Stimulated activated CD8-positive, alpha-beta memory T cell treated with anti-CD3 and anti-CD28 coated beads, Interleukin-7, amount 100 ng/mL, for 24 hours (primary cell): ENCODE measurements around the gene RAB18.
"Not testable (repeated sequence)": the region's sequence is repeated elsewhere in the genome, so short reads cannot be mapped to it uniquely, and the experiment has no call there.

Experiments used
- DNase-seq: peaks from one replicate; pipeline ENCODE4 v3.0.0-alpha.2; 2020; ENCODE audit warnings: low read depth

RAB18 gene

DNA sequence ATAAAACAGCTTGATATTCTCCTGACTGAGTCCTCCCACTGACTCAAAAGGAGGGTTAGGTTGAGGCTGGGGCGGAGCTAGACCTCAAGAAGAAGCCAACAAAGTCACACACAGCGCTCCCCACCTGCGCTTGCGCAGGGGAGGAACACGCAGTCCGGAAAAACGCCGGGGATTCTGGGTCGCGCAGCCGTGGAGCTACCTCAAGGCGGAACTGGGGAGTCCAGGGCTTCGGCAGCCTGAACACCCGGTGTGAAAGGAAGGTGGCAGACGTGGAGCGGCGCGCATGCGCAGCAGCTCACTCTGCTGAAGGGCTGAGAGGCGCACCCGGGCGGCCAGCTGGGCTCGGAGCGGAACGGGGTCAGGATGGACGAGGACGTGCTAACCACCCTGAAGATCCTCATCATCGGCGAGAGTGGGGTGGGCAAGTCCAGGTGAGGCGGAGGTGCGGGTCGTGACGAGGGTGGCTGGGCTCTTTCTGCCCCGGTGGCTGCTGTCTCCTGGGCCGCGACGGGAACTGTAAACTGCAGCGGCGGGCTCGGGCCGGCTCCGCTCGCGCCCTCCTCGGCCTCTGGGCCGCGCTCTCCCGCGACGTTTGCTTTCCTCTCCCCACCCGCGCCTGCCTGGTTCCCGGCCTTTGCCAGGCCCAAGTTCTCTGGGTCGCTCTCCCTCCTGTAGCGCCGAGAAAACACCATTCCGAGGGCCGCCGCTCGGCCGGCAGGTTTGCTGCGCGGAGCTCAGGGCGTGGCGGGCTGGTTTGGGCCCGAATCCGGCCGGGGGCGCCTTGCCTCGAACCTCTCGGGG lies at the start of gene RAB18:
TSS of gene RAB18 (plus strand) at position 298 of the 801 bp plus-strand sequence. CDS start at position 364, 66 bp downstream.
- peak; percentile 97 for DNase-seq

DNA sequence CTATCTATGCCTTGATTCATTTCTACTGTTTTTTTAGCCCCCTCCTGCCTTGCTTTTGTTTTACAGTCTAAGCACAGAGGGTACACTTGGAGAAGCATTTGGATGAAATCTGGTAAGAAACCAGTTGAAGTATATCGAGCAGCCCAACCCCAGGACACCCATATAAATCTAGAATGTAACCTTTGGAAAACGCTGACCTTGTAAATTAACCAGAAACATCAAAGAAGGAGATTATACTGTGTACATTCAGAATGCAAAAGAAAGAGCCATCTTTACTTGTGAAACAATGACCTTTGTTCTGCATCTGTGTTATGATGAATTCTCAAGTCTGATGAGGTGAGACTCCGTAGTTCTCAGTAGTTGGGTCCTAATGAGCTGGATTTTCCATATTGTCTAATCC lies 49.3 kb upstream of the RAB18 start:
- DNase-seq, result no peak

DNA sequence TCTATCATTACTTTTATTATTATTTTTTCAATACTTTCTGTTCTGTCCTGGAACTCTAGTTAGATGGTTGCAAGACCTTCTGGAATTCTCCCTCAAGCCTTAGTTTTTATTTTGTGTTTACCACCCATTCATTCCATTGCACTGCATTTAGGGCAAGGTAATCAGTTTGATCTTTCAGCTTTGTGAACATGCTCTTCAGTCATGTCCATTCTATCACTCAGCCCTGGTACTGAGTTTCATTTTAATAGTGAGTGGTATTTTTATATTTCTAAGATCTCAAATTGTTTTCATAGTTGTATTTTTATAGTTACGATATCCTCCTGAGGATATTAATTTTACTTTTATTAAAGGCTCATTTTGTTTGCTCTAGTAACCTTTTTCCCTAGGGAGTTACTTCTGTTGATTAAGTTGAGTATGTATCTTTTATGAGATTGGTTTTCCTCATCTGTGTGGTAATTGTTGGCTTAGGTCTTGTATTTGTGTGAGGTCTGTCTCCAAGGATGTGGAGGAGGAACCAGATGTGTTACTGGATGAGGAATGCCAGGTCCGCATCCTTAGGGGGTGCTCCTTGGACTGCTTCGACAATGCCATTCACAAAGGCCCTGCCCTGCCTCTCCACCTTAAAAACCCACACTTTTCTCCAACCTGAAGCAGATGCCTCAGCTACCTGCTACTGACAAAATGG lies 46.7 kb upstream of the RAB18 start:
- no peak for DNase-seq

DNA sequence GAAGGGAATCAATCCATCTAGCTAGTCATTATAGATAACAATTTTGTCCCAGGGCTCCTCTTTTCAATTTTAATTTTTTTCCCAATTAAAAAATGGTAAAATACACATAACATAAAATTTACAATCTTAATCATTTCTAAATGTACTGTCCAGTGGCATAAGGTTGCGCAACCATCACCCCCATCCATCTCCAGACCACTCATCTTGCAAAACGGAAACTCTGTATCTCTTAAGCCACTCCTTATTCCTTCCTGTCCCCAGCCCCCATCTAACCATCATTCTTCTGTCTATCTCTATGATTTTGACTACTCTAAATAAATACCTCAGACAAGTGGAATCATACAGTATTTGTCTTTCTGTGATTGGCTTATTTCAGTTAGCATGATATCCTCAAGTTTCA lies 46.1 kb upstream of the RAB18 start:
- DNase-seq, result no peak

DNA sequence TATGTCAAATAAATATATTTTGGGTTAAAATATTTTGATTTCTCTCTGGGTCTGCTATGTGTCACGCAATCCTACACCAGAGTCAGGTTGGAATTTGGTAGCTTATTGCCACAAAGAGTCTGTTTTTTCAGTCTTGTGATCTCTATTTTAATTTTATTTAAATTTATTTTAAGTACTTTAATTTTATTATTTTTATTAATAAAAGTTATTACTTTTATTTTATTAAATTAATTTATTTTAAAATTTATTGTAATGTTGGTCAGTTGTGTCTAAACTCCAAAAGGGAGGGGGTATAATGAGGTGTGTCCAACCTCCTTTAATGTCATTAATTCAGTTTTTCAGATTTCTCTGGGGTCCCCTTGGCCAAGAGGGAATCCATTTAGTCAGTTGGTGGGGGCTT lies 42.8 kb upstream of the RAB18 start:
- DNase-seq, result no peak

DNA sequence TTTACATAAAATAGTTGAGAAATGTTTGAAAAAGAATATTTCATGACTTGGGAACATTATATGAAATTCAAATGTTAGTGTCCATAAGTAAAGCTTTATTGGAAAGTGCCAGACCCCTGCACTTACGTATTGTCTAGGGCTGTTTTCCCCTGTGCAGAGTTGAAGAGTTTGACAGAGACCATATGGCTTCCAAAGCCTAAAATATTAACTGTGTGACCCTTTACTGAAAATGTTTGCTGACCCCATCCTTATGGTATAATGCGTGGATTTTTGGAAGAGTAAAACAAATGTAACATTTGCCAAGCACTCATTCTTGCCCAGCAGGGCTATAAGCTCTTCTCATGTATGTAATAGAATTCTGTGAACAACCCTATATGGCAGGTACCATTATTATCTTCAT lies 40.1 kb upstream of the RAB18 start:
- DNase-seq, result no peak

DNA sequence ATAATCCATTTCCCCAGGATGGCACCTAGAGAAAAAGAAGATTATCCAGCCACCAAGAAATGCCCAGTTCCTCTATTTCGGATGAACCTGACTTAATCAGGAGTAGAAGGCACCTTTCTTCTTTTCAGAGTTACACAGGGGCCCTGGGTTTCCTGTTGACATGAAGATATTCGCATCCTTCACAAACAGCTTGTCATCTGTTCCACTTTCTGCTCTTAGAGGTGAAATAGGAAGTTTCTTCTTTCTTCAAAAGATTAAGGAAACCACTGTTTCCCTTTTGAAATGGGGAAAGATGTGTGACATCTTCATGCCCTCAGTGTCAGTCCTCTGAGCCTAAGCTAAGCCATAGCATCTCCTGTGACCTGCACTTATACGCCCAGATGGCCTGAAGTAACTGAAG lies 39.1 kb upstream of the RAB18 start:
- no peak for DNase-seq

DNA sequence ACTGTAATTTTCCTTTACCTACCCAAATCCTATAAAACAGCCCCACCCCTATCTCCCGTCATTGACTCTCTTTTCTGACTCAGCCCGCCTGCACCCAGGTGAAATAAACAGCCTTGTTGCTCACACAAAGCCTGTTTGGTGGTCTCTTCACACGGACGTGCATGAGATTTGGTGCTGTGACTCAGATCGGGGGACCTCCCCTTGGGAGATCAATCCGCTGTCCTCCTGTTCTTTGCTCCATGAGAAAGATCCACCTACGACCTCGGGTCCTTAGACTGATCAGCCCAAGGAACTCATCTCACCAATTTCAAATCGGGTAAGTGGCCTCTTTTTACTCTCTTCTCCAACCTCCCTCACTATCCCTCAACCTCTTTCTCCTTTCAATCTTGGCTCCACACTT lies 38.5 kb upstream of the RAB18 start:
- DNase-seq, result not testable (repeated sequence)

DNA sequence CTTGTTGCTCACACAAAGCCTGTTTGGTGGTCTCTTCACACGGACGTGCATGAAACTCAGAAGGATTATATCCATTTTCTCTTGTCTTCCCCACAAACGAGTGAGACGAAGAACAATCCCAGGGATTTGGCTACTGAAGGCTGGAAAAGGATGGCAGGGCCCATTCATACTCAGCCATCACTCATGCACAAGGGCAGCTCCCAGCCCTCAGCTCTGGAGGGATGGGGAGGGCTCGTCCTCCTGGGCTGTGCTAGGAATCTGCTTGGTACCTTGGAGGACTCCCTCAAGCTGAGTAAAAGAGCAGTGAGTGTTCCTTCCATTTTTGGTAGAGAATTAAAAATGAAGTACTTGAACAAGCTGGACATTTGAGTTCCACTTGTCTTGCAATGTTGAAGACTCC lies 33.2 kb upstream of the RAB18 start:
- DNase-seq, result no peak

DNA sequence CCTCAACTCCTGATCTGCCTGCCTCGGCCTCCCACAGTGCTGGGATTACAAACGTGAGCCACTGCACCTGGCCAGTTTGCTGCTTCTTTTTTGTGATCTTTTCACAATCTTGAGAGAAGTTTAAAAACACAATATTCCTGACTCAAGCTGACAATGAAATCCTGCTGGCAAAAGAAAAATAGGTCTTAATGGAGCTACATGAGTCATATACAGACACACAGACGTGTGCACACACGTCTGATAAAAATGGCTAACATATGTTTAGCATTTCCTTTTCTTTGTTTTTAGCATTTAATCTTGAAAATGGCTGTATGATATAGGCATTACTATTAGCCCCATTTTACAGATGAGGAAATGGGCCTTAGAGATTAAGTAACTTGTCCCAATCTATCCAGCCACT lies 29.4 kb upstream of the RAB18 start:
- DNase-seq, result no peak

DNA sequence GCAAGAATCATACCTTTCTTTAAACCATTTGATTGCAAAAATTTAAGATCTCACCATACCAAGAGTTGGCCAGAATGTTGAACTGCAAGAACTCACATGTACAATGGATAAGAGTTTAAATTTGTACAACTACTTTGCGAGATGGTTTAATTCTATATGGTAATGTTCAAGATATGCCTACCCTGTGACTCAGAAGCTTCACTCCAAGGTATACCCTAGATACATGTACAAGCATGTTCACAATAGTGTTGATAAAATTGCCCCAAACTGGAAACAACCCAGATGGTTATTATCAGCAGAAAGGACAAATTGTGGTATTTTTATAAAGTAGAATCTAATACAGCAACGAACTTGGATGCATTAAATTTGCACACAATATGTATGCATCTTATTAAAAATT lies 25.1 kb upstream of the RAB18 start:
- DNase-seq, result no peak

DNA sequence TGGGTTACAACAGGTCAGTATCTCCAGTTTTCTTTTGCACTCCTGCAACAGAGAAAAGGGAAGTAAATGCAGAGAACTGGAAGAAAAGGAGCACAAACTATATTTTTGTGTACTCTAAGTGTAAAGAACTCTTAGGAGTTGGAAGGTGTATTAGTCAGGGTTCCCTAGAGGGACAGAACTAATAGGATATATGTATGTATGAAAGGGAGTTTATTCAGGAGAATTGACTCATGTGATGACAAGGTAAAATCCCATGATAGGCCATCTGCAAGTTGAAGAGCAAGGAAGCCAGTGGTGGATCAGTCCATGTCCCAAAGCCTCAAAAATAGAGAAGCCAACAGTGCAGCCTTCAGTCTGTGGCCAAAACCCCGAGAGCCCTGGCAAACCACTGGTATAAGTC lies 22.6 kb upstream of the RAB18 start:
- no peak for DNase-seq

DNA sequence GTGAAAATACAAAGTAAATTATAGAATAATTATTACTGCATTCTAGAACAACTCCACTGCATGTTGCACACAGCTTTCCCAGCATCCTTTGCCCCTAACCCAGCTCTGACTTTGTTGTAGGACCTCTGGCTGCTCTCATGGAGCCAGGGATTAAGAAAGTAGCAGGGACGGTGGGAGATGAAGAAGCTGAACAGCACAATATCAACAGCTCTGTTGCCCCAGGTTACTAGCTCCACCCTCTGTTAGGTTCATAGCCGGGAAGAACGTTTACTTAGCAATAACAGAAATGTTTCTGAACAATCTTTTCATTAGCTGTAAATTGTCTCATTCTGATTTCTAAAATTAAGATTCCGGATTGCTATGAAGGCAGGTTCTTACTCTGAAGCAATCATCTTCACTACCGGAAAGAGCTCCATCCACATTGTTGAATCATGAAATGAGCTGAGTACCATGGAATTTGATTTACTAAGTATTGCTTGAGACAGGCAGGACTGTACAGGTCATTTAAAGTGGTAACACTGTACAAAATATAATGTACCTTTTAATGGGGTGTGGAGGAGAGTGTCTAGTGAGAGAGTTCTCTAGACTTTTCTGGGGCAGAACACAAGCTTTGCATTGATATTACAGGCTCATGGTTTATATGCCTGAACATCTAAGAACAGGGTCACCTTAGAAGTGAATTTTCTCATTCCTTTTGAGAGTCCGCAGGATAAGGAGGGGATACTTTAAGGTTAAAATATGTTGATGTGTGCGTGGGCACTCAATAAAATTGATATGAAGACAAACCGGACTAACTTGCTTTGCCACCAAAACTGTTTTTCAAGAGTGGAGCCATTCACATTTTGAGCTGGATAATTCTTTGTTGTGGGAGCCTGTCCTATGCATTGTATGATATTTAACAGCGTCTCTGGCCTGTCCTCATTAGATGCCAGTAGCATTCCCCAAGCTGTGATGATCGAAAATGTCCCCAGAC lies 20.8 kb upstream of the RAB18 start:
- DNase-seq, result no peak

DNA sequence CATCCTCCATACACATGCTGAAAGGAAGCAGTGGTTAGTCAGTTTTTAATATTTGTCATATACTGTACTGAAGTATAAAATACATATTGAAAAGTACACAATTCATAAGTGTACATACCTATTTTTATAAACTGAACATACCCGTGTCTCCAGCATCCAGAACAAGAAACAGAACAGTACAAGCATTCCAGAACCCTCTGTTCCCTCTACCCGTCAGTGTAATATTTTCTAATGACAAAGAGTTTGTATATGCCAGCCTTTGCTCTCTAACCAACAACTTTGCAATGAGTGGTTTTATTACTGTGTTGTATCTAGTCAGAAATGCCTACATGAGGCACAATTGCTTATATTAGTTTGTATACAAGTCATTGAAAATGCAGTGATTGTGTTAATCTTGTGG lies 18.7 kb upstream of the RAB18 start:
- no peak for DNase-seq

DNA sequence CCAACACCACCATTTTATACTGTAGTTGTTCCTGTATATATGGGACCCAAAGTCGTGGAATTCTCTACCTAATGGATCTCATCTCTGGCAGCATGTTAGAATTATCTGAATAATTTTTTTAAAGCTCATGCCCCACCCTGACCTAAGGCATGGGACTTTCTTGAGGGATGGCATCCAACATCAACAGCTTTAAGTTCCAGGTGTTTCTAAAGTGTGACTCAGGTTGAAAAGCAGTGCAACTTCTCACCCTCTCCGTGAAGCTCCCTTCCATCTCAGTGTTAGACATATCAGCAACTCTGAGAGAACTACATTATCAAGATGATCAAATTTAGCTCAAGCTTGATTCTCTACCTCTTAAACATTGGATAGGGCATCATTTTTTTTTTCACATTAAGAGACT lies 18.1 kb upstream of the RAB18 start:
- no peak for DNase-seq

DNA sequence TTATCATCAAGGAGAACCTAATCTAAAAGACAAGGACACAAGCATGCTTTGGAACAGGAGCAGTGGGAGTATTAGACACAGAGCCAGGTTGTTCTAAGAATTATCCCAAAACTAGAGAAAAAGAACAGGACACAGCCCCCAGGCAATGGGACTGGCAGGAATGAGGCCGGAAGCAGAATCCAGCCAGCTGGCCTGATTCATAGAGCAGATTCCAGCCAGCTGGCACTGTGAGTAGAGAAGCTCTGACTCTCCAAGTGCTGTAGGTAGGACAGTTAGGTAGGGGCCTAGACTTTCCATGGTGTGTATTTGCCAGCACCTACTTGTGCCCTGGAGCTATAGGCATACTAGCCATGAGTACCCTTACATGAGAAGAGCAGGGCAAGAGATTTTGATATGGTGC lies 13.3 kb upstream of the RAB18 start:
- DNase-seq, result no peak

DNA sequence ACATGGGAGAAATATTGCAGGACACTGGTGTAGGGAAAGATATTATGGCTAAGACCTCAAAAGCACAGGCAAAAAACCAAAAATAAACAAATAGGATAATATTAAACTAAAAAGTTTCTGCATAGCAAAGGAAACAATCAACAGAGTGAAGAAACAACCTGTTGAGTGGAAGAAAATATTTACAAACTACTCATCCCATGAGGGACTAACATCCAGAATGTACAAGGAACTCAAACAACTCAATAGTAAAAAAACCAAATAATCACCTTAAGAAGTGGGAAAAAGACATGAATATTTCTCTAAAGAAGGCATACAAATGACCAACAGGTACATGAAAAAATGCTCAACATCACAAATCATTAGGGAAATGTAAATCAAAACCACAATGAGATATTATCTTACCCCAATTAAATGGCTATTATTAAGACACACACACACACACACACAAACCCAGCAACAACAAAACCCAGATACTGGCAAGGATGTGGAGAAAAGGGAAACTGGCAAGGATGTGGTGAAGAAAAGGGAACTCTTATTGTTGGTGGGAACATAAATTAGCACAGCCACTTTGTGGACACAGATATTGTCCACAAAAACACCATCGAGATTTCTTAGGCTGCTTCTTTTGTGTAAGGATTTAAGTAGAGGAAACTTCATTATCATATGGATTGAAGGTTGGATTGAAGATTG lies 9.8 kb upstream of the RAB18 start:
- no peak for DNase-seq

DNA sequence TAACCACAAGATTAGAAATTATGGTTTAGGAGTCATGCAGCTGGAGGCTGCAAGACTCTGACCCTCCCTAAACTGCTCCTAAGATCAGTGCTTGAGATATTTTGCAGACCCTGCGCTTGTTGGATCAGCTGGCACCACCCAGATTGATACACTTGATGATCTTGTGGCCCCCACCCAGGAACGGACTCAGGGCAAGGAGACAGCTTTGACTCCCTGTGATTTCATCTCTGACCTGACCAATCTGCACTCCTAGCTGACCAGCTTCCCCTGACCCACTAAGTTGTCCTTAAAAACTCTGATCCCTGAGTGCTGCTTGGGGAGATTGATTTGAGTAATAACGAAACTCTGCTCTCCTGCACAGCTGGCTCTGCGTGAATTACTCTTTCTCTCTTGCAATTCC lies 8.0 kb upstream of the RAB18 start:
- no peak for DNase-seq

DNA sequence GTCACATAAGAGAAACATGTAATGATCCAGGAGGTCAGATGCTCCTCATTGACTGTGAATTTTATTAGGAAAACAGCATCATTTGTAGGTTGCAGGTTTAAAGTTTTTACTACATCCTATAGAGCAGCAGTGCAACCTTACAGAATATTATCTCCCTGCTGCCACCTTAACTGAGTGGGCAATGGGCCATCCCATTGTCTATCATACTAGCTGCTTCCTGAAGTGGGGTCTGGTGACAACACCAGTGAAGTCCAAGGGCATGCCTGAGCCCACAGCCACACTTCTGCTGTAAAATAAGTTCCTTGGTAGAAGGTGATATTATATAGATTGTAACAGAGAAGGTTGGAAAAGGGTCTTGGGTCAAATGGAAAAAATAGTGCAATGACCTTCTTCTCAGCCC lies 4.0 kb upstream of the RAB18 start:
- DNase-seq, result no peak

DNA sequence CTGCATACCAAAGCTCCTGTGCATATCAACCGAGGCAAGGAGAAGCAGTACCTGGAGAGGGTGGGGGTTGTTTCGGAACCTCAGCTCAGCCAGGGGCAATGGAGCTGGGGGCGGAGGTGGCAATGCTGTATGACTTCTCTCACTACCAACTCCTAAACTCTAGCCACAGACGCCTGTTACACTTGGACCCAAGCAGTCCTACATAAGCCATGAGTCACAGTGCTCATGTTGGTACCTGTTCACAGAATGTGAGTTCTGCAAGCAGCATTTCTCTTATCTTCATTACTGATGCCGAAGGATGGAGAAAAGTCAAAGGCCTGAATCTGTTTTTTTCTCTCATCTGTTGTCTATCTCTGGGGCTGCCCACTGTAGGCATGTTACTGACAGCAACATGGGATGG lies 3.2 kb upstream of the RAB18 start:
- no peak for DNase-seq

DNA sequence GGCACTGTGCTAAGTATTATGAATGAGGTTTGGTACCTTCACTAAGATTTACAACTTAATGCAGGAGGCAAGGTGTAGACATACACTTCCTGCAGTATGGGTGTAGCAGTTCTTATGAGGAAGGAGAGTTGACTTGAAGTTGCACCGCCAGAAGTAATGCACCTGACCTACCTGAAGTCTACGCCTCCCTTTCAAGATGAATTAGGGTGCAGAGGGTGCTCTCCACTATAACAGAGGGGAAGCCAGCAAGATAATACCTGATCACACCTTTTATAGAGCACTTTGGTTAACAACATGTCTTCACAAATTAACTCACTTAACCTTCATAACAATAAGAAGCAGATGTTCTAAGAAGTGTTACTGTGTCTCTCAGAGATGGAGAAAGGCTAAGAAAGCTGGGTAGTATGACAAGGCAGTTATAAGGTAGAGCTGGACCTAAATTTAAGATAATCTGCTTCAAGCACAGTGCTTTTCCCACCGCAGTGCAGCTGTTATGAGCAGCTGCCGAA lies 552 bp upstream of the RAB18 start:
- DNase-seq, result no peak
